Neuron (in vitro differentiated cells): ENCODE data around the gene PAFAH2.
"Not testable (repeated sequence)": the region's sequence is repeated elsewhere in the genome, so short reads cannot be mapped to it uniquely, and the experiment has no call there.

Source experiments
- H2AFZ ChIP-seq: one replicate; pipeline ENCODE4 v1.6.1; 2013; ENCODE audit warnings: low read depth, mild to moderate bottlenecking, inconsistent platforms, low read length, moderate library complexity
- H3K27me3 ChIP-seq: one replicate; pipeline ENCODE4 v1.6.1; 2013; ENCODE audit warnings: low read length; ENCODE audit not compliant: insufficient read depth
- H3K36me3 ChIP-seq: one replicate; pipeline ENCODE4 v1.6.1; 2013; ENCODE audit warnings: low read length; ENCODE audit not compliant: insufficient read depth
- H3K4me1 ChIP-seq: one replicate; pipeline ENCODE4 v1.6.1; 2013; ENCODE audit warnings: low read length; ENCODE audit not compliant: insufficient read depth
- H3K4me3 ChIP-seq: 2 replicates; pipeline ENCODE4 v1.5.1; 2013; ENCODE audit warnings: mild to moderate bottlenecking, low read length, moderate library complexity
- H3K9me3 ChIP-seq: one replicate; pipeline ENCODE4 v1.6.1; 2013; ENCODE audit warnings: low read length

PAFAH2 gene

DNA sequence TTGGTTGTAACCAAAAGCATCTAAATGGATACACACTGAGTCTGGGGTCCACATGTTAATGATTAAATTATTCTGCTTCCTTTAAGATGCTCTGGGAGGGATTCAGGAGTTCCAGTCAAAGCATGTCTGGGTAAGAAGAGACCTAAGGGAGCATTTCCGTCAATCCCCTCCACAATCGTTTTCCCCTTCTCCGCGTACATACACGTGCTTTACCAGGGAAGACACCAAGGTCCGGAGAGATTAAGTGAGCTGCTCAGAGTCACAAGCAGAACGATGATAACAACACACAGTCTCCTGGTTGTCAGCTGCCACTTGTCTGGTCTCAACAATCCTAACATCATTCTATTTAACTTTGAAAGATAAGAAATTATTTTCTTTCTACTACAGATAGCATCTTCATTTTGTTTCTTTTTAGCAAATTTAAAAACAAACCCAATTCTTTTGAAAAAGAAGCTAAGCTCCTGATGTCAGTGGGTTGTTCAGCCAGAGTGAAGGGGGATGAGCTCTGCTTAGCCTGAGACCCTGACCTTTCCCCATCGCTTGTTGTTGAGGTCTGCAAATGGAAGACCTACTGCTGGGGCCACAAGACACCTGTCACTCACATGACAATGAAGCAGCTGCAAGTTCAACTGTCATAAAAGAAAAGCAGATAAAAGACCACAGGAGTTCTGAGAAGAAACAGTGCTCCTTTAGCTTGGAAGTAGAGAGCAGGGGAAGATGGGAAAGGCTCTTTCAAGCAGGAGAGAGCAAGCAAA is 4.5 kb downstream of the PAFAH2 start:
- Histone ChIP-seq H3K27me3 (no peaks in the 10 kb centered on the region), H3K4me1 (peaks cover 35% of the 10 kb centered on the region), H3K36me3 (no peaks in the 10 kb centered on the region), H3K4me3 (no peak overlapping the region), H3K9me3 (no peaks in the 10 kb centered on the region), H2AFZ (no peak overlapping the region)

DNA sequence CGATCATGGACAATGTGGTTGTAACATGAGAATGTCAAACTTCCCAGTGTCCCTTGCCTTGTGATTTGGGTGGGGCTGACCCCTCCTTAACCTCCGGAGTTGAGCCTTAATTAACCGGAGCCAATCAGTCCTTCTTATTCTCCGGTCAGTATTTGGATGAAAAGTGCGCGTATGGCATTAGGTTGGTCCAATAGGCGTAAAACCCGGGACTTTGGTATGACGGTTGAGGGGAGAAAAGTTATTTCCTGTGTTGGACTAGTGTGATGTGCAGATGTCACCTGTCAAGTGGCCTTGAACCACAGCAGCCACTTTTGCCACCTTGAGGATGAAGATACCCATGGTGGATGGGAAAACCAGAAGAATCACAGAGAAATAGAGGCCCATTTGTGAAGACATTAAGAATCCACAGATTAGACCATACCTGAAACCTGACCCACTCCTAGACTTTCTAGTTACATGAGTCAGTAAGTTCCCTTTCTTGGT is 5.1 kb downstream of the PAFAH2 start:
- H3K27me3 ChIP-seq, result no peaks in the 10 kb centered on the region
- no peaks in the 10 kb centered on the region for H3K9me3 ChIP-seq
- peaks cover 34% of the 10 kb centered on the region for H3K4me1 ChIP-seq
- H2AFZ ChIP-seq, result no peak overlapping the region
- H3K36me3 ChIP-seq, result peaks cover 3% of the 10 kb centered on the region
- H3K4me3 ChIP-seq, result no peak overlapping the region

DNA sequence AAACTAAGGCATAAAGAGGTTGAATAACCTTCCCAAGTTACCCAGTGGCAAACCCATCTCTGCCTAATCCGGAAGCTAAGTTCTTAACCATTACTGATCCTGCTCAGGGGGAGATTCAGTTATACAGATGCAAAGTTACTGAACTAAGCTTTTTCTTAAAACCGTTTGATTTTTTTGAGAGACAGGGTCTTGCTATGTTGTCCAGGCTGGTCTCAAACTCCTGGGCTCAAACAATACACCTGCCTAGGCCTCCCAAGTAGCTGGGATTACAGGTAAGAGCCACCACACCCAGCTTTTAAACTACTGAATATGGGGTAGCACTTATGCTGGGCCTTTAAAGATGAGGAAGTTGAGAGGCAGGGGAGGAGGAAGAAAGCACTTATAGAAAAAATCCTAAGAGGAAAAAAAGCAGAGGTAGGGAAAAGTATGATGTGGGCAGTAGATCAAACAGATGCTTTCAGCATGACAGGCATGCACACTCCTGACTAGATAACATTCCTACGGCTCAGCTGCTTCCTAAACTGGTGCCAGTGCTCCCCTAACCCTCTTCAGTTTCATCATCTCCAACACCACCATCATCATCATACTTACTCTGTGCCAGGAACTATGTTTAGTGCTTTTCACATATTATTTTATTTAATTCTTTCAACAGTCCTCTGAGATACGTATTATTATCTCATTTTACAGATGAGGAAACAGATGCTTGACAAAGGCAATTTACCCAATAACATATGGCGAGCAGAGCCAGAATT is 5.8 kb downstream of the PAFAH2 start:
- peaks cover 30% of the 10 kb centered on the region for H3K4me1 ChIP-seq
- H3K4me3 ChIP-seq, result no peak overlapping the region
- H2AFZ ChIP-seq, result no peak overlapping the region
- H3K27me3 ChIP-seq, result no peaks in the 10 kb centered on the region
- H3K9me3 ChIP-seq, result no peaks in the 10 kb centered on the region
- H3K36me3 ChIP-seq, result peaks cover 7% of the 10 kb centered on the region

DNA sequence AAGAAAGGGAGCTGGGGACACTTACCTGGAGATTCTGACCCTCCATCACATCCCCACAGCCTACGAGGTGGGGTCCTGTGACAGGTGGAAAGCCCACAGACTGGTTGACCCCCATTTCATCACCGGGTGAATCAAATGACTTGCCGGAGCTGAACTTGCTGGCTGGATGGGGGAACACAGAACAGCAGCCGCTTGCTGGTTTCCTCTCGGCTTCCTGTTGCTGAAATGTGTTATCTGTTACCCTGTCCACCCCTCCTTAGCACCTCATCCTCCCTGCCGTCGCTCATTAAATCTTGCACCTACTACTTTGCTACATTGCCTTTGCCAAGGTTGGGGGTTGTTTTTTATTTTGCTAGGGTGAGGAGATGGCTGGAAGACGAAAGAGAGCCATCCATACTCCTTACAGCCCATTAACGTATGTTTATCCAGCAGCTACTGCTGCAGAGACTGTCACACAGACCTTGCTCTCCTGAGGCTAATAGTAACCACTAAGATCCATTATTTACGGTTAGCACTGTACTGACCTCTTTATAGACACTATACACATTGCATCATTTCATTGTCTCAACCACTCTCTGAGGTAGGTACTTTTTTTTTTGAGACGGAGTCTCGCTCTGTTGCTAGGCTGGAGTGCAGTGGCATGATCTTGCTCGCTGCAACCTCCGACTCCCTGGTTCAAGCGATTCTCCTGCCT is 7.0 kb downstream of the PAFAH2 start:
- peaks cover 11% of the 10 kb centered on the region for H3K36me3 ChIP-seq
- peaks cover 25% of the 10 kb centered on the region for H3K4me1 ChIP-seq
- no peaks in the 10 kb centered on the region for H3K9me3 ChIP-seq
- no peak overlapping the region for H3K4me3 ChIP-seq
- no peaks in the 10 kb centered on the region for H3K27me3 ChIP-seq
- H2AFZ ChIP-seq, result no peak overlapping the region

DNA sequence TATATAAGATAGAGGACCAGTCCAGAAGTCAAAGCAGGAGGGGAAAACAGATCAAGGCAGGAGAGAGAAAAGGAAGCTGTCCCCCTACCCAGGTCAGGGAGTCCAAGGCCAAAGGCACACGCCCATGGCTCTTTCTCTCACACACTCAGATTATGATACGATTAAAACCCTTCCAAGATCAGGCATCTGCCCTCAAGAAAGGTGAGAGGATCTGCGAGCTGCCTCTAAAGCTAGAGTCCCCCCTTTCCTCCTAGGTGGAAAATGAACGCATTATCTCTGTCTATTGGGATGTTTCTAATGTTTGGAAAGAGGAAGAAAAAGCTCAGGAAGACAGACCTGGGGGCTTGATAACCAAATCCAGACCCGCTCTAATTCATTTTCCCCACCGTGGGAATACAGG is 7.6 kb downstream of the PAFAH2 start:
- H3K4me1 ChIP-seq, result peaks cover 25% of the 10 kb centered on the region
- H3K9me3 ChIP-seq, result no peaks in the 10 kb centered on the region
- H3K27me3 ChIP-seq, result no peaks in the 10 kb centered on the region
- H3K36me3 ChIP-seq, result peaks cover 17% of the 10 kb centered on the region
- no peak overlapping the region for H3K4me3 ChIP-seq
- H2AFZ ChIP-seq, result no peak overlapping the region

DNA sequence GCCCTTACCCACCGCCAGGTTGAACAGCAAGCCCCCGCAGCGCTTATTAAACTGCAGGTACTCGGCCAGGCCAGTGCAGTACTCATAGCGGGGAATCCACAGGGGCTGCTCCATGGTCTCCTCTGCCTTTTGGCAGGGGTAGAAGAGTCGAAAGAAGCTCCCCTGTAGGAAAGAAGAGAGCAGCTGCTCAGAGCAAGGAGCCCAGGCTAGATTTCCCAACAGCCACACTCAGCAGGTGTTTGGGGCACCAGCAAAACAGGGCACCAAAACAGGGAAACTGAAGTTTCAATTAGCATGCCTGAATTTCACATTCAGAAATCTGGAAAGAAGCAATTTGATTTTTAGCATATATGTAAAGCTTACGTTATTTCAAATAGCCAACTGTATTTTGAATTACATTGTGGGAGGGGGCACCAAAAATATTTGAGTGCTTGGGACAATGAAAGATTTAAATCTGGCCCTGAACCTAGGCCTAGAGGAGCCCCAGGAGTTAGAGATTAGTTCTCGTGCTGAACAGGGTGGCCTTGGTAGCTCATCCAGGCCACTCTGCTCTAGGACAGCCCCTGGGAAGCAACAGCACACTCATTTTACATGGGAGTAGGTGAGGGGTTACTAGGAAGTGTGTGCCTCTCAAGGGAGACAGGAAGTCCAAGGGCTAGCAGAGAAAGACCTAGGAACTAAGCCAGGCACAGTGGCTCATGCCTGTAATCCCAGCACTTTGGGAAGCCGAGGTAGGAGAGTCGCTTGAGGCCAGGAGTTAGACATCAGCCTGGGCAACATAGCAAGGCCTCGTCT is 8.2 kb downstream of the PAFAH2 start:
- H3K36me3 ChIP-seq, result peaks cover 19% of the 10 kb centered on the region
- no peak overlapping the region for H2AFZ ChIP-seq
- H3K4me3 ChIP-seq, result no peak overlapping the region
- no peaks in the 10 kb centered on the region for H3K9me3 ChIP-seq
- H3K4me1 ChIP-seq, result peaks cover 25% of the 10 kb centered on the region
- H3K27me3 ChIP-seq, result no peaks in the 10 kb centered on the region

DNA sequence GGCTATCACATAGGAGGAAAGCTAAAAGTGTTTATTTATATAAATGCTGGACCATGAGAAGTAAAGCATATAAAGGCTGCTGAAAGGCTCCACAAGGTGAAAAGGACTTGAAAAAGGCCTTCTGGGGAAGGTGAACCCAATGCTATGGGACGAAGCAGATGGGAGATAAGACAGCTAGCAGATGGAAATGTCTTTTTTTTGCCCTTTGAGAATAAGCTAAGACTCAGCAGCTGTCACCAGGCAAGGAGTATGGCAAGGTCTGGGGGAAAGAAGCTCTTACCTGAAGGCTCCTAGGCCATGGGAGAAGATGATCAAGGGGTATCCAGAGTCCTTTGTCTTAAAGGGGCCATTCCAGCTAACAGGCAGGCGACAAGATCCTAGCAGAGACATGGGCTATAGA is 9.9 kb downstream of the PAFAH2 start:
- H3K36me3 ChIP-seq, result peaks cover 34% of the 10 kb centered on the region

DNA sequence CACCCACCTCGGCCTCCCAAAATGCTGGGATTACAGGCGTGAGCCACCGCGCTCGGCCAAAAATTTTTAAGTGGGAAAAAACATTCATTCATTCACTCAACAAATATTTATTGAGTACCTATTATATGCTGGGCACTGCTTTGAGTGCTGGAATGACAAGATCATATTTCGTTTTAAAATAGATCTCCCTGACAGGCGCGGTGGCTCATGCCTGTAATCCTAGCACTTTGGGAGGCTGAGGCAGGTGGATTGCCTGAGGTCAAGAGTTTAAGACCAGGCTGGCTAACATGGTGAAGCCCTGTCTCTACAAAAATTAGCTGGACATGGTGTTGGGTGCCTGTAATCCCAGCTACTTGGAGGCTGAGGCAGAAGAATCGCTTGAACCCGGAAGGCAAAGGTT is 11.1 kb downstream of the PAFAH2 start:
- not testable (repeated sequence) for H3K4me3 ChIP-seq, H3K27me3 ChIP-seq, H3K4me1 ChIP-seq, H2AFZ ChIP-seq, H3K9me3 ChIP-seq
- H3K36me3 ChIP-seq, result peaks cover 45% of the 10 kb centered on the region

More for the DNA sequence above, 9.9 kb downstream of the PAFAH2 start:
- Histone ChIP-seq H3K9me3 (no peaks in the 10 kb centered on the region), H3K4me1 (peaks cover 8% of the 10 kb centered on the region), H3K27me3 (no peaks in the 10 kb centered on the region), H3K4me3 (no peak overlapping the region), H2AFZ (no peak overlapping the region)

DNA sequence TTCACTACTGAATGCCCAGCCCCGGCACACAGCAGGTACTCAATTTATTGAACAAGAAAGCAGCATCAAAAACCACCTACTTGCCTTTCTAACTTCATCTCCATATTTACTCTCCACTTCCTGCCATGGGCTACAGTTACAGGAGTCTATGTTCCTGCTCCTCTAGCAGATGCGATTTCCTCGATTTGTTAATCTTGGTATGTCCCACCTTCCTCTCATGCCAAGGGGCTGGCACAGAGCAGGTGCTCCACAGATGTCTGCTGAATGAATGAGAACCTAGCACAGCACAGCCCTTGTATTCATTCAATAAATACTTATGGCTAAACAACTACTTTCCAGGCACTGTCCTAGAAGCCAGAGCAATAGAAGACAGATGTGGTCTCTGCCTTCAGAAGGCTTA is 12.2 kb downstream of the PAFAH2 start:
- Histone ChIP-seq H3K9me3 (peaks cover 2% of the 10 kb centered on the region), H3K36me3 (peaks cover 48% of the 10 kb centered on the region), H3K4me1 (no peaks in the 10 kb centered on the region), H3K27me3 (no peaks in the 10 kb centered on the region), H3K4me3 (no peak overlapping the region), H2AFZ (no peak overlapping the region)

DNA sequence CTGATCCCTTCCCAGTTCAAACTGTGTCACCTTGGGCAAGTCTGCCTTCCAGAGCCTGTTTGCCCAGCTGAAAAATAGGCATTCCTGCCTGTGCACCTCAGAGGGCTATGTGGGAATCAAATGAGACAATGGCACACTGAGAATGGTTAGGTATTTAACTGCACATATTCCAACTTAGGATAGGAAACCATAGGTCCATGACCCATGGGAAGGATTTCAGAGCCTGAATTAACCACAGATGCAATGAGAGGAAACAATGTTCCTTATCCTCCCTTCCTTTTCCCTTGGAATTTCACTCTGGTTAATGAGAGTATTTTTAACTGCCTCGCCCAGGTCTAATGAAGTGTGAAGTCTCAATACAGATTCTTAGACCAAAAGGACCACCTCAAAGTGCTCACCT is 12.7 kb downstream of the PAFAH2 start:
- Histone ChIP-seq H3K4me1 (no peaks in the 10 kb centered on the region), H3K36me3 (peaks cover 48% of the 10 kb centered on the region), H3K9me3 (peaks cover 2% of the 10 kb centered on the region), H3K4me3 (no peak overlapping the region), H2AFZ (no peak overlapping the region), H3K27me3 (no peaks in the 10 kb centered on the region)

DNA sequence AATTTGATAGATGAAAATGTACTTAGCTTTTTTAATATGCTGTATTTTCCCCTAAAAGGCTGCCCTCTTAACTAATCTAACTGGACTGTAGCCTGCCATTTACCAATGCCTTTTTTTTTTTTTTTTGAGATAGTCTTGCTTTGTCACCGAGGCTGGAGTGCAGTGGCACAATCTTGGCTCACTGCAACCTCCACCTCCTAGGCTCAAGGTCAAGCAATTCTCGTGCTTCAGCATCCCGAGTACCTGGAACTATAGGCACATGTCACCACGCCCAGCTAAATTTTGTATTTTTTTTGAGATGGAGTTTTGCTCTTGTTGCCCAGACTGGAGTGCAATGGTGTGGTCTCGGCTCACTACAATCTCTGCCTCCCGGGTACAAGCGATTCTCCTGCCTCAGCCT is 18.7 kb downstream of the PAFAH2 start:
- Histone ChIP-seq H3K4me1 (no peaks in the 10 kb centered on the region), H3K27me3 (no peaks in the 10 kb centered on the region), H2AFZ (no peak overlapping the region), H3K9me3 (peaks cover 3% of the 10 kb centered on the region), H3K36me3 (peaks cover 73% of the 10 kb centered on the region), H3K4me3 (no peak overlapping the region)

DNA sequence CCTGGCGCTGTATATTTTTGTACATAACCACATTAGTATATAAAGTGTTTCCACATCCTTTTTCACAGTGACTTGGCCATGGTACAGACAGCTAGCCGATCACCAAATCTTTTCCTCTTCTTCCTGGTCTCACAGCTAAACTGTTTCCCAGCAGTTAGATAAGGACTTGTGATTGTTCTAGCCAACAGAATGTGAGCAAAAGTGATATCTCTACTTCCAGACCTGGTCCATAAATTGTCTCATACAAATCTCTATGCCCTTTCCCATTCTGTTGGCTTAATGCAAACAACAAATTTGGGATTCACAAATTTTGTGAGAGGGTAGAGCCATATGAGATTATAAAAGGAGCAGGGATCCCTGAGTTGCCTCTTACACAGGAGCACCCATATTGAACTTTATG is 19.5 kb downstream of the PAFAH2 start:
- H3K4me3 ChIP-seq, result no peak overlapping the region
- no peaks in the 10 kb centered on the region for H3K27me3 ChIP-seq
- peaks cover 73% of the 10 kb centered on the region for H3K36me3 ChIP-seq
- H2AFZ ChIP-seq, result no peak overlapping the region
- H3K4me1 ChIP-seq, result no peaks in the 10 kb centered on the region
- H3K9me3 ChIP-seq, result peaks cover 3% of the 10 kb centered on the region
